SK-N-MC (cell line): ENCODE measurements around the gene HID1.

Experiments used
- EZH2 ChIP-seq: fragments of 200-600 bp; sonication (generic); IDR thresholded peaks from one replicate; pipeline ENCODE4 v1.6.1; 2017; ENCODE audit warnings: antibody characterized with exemption
- FOXP2 ChIP-seq: optimal IDR thresholded peaks from 2 replicates; pipeline ENCODE3; 2011; ENCODE audit warnings: mild to moderate bottlenecking, moderate library complexity; ENCODE audit not compliant: insufficient read depth; ENCODE audit errors: extremely low read length, control extremely low read depth
- POLR2AphosphoS5 ChIP-seq: IDR thresholded peaks from 2 replicates; pipeline ENCODE4 v1.6.1; 2012; ENCODE audit warnings: mild to moderate bottlenecking, low read depth, low read length, borderline replicate concordance

DNA sequence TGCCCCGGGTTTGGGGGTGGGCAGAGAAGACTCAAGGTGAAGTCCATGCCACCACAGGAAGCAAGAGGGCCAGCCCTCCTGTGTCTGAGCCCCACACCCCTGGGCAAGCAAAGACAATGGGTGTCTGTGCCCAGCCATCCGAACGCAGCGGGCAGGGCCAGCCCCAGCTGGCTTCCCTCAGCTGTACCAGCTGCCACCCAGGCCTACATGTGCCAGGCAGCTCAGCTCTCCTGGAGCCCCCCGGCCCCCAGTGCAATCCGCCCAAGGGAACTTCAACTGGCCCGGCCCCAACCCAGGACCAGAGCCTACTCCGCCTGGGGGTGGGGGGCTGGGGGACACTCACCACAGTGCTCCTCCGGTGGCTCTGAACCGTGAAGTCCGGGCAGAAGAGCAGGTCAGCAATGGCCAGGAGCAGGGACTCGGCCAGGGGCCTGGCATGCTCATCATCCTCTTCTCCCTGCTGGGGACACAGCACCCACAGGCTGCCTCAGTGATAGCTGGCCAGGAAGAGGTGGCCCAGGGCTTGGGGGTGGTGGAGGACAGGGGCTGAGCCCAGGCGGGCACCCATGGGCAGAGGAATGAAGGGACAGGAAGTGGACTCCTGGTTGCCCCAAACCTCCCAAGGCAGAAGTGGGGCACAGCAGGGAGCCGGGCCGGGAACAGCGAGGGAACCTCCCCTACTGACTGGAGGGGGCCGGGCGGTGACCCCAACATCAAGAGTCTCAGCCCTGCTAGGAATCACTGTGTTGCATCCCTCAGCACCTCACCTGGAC is 9.8 kb downstream of the HID1 start:
- TF ChIP-seq EZH2 (no peak), POLR2AphosphoS5 (no peak), FOXP2 (no peak)
